Right cardiac atrium (tissue), 5 donors: ENCODE measurements around the gene SPATS2L. TPM values are rescaled to one million over a fixed set of nuclear protein-coding genes. Genes with fewer than 3 reads are reported as not detected.

ENCODE experiments used
- ATAC-seq, 2 donors: fragments of 200-7000 bp; cut with Tn5 transposase; one replicate each; pipeline versions ENCODE4 v1.8.0 to v1.9.1; 2020; ENCODE audit warnings: moderate library complexity in 2 of 2, mild to moderate bottlenecking in 1 of 2
- DNase-seq, 3 donors: peaks; one replicate each; pipeline ENCODE4 v3.0.0-alpha.2; 2020
- H3K27ac ChIP-seq: one replicate; pipeline ENCODE4 v1.5.1; 2013; ENCODE audit warnings: mild to moderate bottlenecking, low read length, control low read depth, moderate library complexity
- H3K27me3 ChIP-seq: one replicate; pipeline ENCODE4 v1.6.1; 2013; ENCODE audit not compliant: control insufficient read depth, insufficient read depth
- H3K4me1 ChIP-seq: one replicate; pipeline ENCODE4 v1.6.1; 2013; ENCODE audit warnings: low read length; ENCODE audit not compliant: control insufficient read depth, insufficient read depth
- H3K4me3 ChIP-seq: one replicate; pipeline ENCODE4 v1.5.1; 2013; ENCODE audit warnings: low read length, control low read depth
- H3K9me3 ChIP-seq: one replicate; pipeline ENCODE4 v1.6.1; 2013; ENCODE audit warnings: low read length; ENCODE audit not compliant: control insufficient read depth
- WGBS: extraction: QIAGEN DNeasy Blood & Tissue Kit; methylation state at CpG from one replicate; pipeline ENCODE4 v1.1.7; 2013; 5-methylcytosine and 5-hydroxymethylcytosine counted together
- intact Hi-C, 4 donors: fragments of 100-400 bp; cut with DNase I; formaldehyde crosslinking; loops; one replicate each; pipeline versions ENCODE4 v1.11.0 to v1.14.0; 2022 to 2023
- long read RNA-seq, 4 donors: library from polyadenylated mRNA; unstranded; transcript quantifications; one replicate each; pipeline ENCODE4 v2.0.0, GENCODE V29; 2020 to 2021
- polyA plus RNA-seq: library from polyadenylated mRNA; stranded (reverse); fragments of 200-250 nt; gene quantifications from one replicate; pipeline ENCODE4 v1.2.3, GENCODE V29; 2013
- total RNA-seq, 4 donors: library from RNA; stranded (reverse); fragmentation: NEBNext Ultra II Directional; extraction: Animal tissue kit (Norgen Biotek cat#: 25700); gene quantifications; one replicate each; pipeline ENCODE4 v1.2.1, GENCODE V29; 2021
- donor health status: healthy with polysubstance abuse.
- donor health status: DM: no; HTN: yes; CAD: no.
- donor health status: DM: no; HTN: no; CAD: no.
- donor health status: DM: no; HTN: yes; CAD: no; lungs with severe emphysema.
- donor health status: DM: yes; HTN: yes; CAD: no.

The SPATS2L gene
- total RNA-seq (100 to 1,000 TPM; 115 to 147 (median 124) TPM), polyA plus RNA-seq (90.6 TPM)
- long read RNA-seq, donor 1, full-length matches to known transcripts, result 100 of 352 reads
- long read RNA-seq, donor 1, partial matches to known transcripts, result 89 of 352 reads
- long read RNA-seq, donor 1, other reads (novel, unspliced or antisense), result 163 of 352 reads
- long read RNA-seq, donor 2, transcript SPATS2L-202 (12 exons, 2,119 nt), result minor isoform, 10 of 189 reads
- long read RNA-seq, donor 2, transcript SPATS2L-204 (13 exons, 2,463 nt), result major isoform, 40 of 189 reads
- long read RNA-seq, donor 2, transcript SPATS2L-209 (13 exons, 2,698 nt), result minor isoform, 15 of 189 reads
- long read RNA-seq, donor 2, partial matches to known transcripts, result 31 of 189 reads
- long read RNA-seq, donor 2, other reads (novel, unspliced or antisense), result 93 of 189 reads
- long read RNA-seq, donor 3, transcript SPATS2L-209 (13 exons, 2,698 nt), result minor isoform, 10 of 86 reads
- long read RNA-seq, donor 3, transcript SPATS2L-223 (3 exons, 745 nt), result minor isoform, 7 of 86 reads
- long read RNA-seq, donor 3, transcript SPATS2L-202 (12 exons, 2,119 nt), result major isoform, 15 of 86 reads
- long read RNA-seq, donor 3, partial matches to known transcripts, result 36 of 86 reads
- long read RNA-seq, donor 3, other reads (novel, unspliced or antisense), result 16 of 86 reads
- long read RNA-seq, donor 4, transcript SPATS2L-202 (12 exons, 2,119 nt), result minor isoform, 15 of 225 reads
- long read RNA-seq, donor 4, transcript SPATS2L-209 (13 exons, 2,698 nt), result minor isoform, 7 of 225 reads
- long read RNA-seq, donor 4, transcript SPATS2L-204 (13 exons, 2,463 nt), result major isoform, 59 of 225 reads
- long read RNA-seq, donor 4, partial matches to known transcripts, result 11 of 225 reads
- long read RNA-seq, donor 4, other reads (novel, unspliced or antisense), result 133 of 225 reads

- WGBS, result under 1% methylated on average over 67 of the region's 69 CpGs
- DNase-seq, result peak; percentile 85 to 95 (median 93)
- no peaks in the 10 kb centered on the region for H3K27me3 ChIP-seq
- peak; percentile 90 to 91 for ATAC-seq
- peaks cover 3% of the 10 kb centered on the region for H3K4me1 ChIP-seq
- intact Hi-C loops, result loop anchor here (5.0 to 10.0 kb wide), 7 partner anchors 46 to 329 kb away; no protein-coding TSS in a partner anchor
- H3K27ac ChIP-seq, result peak within 1 kb of the TSS; percentile 69
- H3K9me3 ChIP-seq, result no peaks in the 10 kb centered on the region
- peak within 1 kb of the TSS; percentile 99 for H3K4me3 ChIP-seq
Observed at GRCh38 chr2:200306196-200306930, at the start of gene SPATS2L. TSS of gene SPATS2L (plus strand) at chr2:200306693. CDS start at chr2:200389245, 82,552 bp downstream.

- Histone ChIP-seq H3K27ac (no peak overlapping the region), H3K9me3 (no peaks in the 10 kb centered on the region), H3K4me1 (peaks cover 4% of the 10 kb centered on the region), H3K4me3 (no peak overlapping the region), H3K27me3 (no peaks in the 10 kb centered on the region)
- intact Hi-C loops, result no loop called here
- no peak for ATAC-seq
- 89% methylated on average over 6 of the region's 6 CpGs for WGBS
- DNase-seq, result no peak
Observed at GRCh38 chr2:200257570-200257969, 48.9 kb upstream of the SPATS2L start.

GRCh38 chr2:200258081-200258480 is 48.4 kb upstream of the SPATS2L start:
- WGBS, result 90% methylated on average over 5 of the region's 5 CpGs

GRCh38 chr2:200258881-200259576 is 47.5 kb upstream of the SPATS2L start:
- intact Hi-C loops, result no loop called here

More at GRCh38 chr2:200258081-200258480, 48.4 kb upstream of the SPATS2L start:
- Histone ChIP-seq H3K27me3 (no peaks in the 10 kb centered on the region), H3K4me1 (peaks cover 3% of the 10 kb centered on the region), H3K9me3 (no peaks in the 10 kb centered on the region), H3K4me3 (no peak overlapping the region), H3K27ac (no peak overlapping the region)
- intact Hi-C loops, result no loop called here
- DNase-seq (no peak), ATAC-seq (no peak)

GRCh38 chr2:200259577-200259957 is 46.9 kb upstream of the SPATS2L start:
- 89% methylated on average over 5 of the region's 5 CpGs for WGBS
- peaks cover 3% of the 10 kb centered on the region for H3K4me1 ChIP-seq
- DNase-seq (no peak), ATAC-seq (no peak)
- H3K27ac ChIP-seq, result no peak overlapping the region
- no peak overlapping the region for H3K4me3 ChIP-seq
- no peaks in the 10 kb centered on the region for H3K9me3 ChIP-seq
- H3K27me3 ChIP-seq, result no peaks in the 10 kb centered on the region
- intact Hi-C loops, result no loop called here

More at GRCh38 chr2:200258881-200259576, 47.5 kb upstream of the SPATS2L start:
- no peak overlapping the region for H3K27ac ChIP-seq
- no peak overlapping the region for H3K4me3 ChIP-seq
- DNase-seq (no peak), ATAC-seq (no peak)
- no peaks in the 10 kb centered on the region for H3K27me3 ChIP-seq
- no peaks in the 10 kb centered on the region for H3K9me3 ChIP-seq
- peaks cover 3% of the 10 kb centered on the region for H3K4me1 ChIP-seq
- WGBS, result 77% methylated on average over 7 of the region's 7 CpGs

GRCh38 chr2:200262047-200262446 is 44.4 kb upstream of the SPATS2L start:
- Histone ChIP-seq H3K27me3 (no peaks in the 10 kb centered on the region), H3K4me1 (no peaks in the 10 kb centered on the region), H3K9me3 (no peaks in the 10 kb centered on the region), H3K27ac (no peak overlapping the region), H3K4me3 (no peak overlapping the region)
- over 99% methylated on average over 2 of the region's 2 CpGs for WGBS
- intact Hi-C loops, result no loop called here
- ATAC-seq (no peak), DNase-seq (no peak)

- H3K27ac ChIP-seq, result no peak overlapping the region
- WGBS, result 87% methylated on average over 1 of the region's 1 CpG
- H3K4me1 ChIP-seq, result no peaks in the 10 kb centered on the region
- H3K4me3 ChIP-seq, result no peak overlapping the region
- intact Hi-C loops, result no loop called here
- ATAC-seq (no peak), DNase-seq (no peak)
- H3K9me3 ChIP-seq, result no peaks in the 10 kb centered on the region
- no peaks in the 10 kb centered on the region for H3K27me3 ChIP-seq
Observed at GRCh38 chr2:200263279-200263678, 43.2 kb upstream of the SPATS2L start.

- 65% methylated on average over 2 of the region's 2 CpGs for WGBS
- ATAC-seq (no peak), DNase-seq (no peak)
- Histone ChIP-seq H3K4me3 (no peak overlapping the region), H3K4me1 (no peaks in the 10 kb centered on the region), H3K27ac (no peak overlapping the region), H3K27me3 (no peaks in the 10 kb centered on the region), H3K9me3 (no peaks in the 10 kb centered on the region)
- intact Hi-C loops, result no loop called here
Observed at GRCh38 chr2:200264631-200265030, 41.9 kb upstream of the SPATS2L start.

GRCh38 chr2:200266406-200266805 is 40.1 kb upstream of the SPATS2L start:
- DNase-seq (no peak), ATAC-seq (no peak)
- 91% methylated on average over 5 of the region's 5 CpGs for WGBS
- Histone ChIP-seq H3K27ac (no peak overlapping the region), H3K9me3 (no peaks in the 10 kb centered on the region), H3K4me3 (no peak overlapping the region), H3K4me1 (no peaks in the 10 kb centered on the region), H3K27me3 (no peaks in the 10 kb centered on the region)
- intact Hi-C loops, result no loop called here

GRCh38 chr2:200267350-200267749 is 39.1 kb upstream of the SPATS2L start:
- no peak overlapping the region for H3K4me3 ChIP-seq
- intact Hi-C loops, result no loop called here
- no peaks in the 10 kb centered on the region for H3K4me1 ChIP-seq
- ATAC-seq, result no peak
- no peak overlapping the region for H3K27ac ChIP-seq
- no peak for DNase-seq
- H3K9me3 ChIP-seq, result no peaks in the 10 kb centered on the region
- H3K27me3 ChIP-seq, result no peaks in the 10 kb centered on the region
- WGBS, result 94% methylated on average over 2 of the region's 2 CpGs
